K562 (cell line): ENCODE measurements around the gene APOBEC3A. TPM values are rescaled to one million over a fixed set of nuclear protein-coding genes. Genes with fewer than 3 reads are reported as not detected.

Experiments
- ATAC-seq: fragments of 200-7000 bp; cut with Tn5 transposase; 3 replicates; pipeline ENCODE4 v1.9.1; 2020; ENCODE audit warnings: moderate library complexity
- BruUV-seq: library from RNA; stranded (reverse); fragments of 400-500 nt; replicated peaks from 2 replicates; lab custom pipeline; 2021; lab: Mats Ljungman, UMichigan
- CTCF ChIA-PET: fragments of 300-600 bp; formaldehyde crosslinking; extraction: SDS; loops from one replicate; lab custom pipeline; 2021; ENCODE audit warnings: low intra/inter-chr PET ratio; lab: Yijun Ruan, JAX
- POLR2A ChIA-PET: fragments of 300-600, 350-650 bp; sonication (Branson Sonifier 250); formaldehyde crosslinking; extraction: SDS; loops from one replicate; lab custom pipeline; 2021; ENCODE audit warnings: antibody characterized with exemption, inconsistent platforms; lab: Yijun Ruan, JAX
- DNase-seq, 4 experiments: peaks; one replicate each; pipeline versions ENCODE4 v3.0.0 to v3.0.0-alpha.2; 2011 to 2018; ENCODE audit warnings: low spot score in 3 of 4, mixed read lengths in 3 of 4; ENCODE audit errors: extremely low read depth in 1 of 4
- FAIRE-seq: peaks from 2 replicates; lab custom pipeline; 2011; peaks lifted over from hg19 to GRCh38; lab: Jason Lieb, UNC
- H2AFZ ChIP-seq: 2 replicates; pipeline ENCODE4 v1.6.0; 2011; ENCODE audit warnings: low read depth, low read length, control low read depth, inconsistent platforms
- H3K27ac ChIP-seq: fragments of 200-600 bp; 3 replicates; pipeline ENCODE4 v1.8.0; 2011; ENCODE audit warnings: low read depth, mild to moderate bottlenecking, control low read depth, inconsistent platforms, low read length, moderate library complexity, mixed read lengths; ENCODE audit errors: extremely low read depth
- H3K27me3 ChIP-seq, 2 experiments: fragments of 300-600 bp in 1 of 2; 2 replicates in 1 of 2; 3 replicates in 1 of 2; pipeline versions ENCODE4 v1.6.0 to v1.8.0; 2011; ENCODE audit warnings: inconsistent platforms in 2 of 2, low read length in 2 of 2, mild to moderate bottlenecking in 1 of 2, mixed read lengths in 1 of 2, moderate library complexity in 1 of 2; ENCODE audit not compliant: control insufficient read depth in 2 of 2, insufficient read depth in 2 of 2
- H3K36me3 ChIP-seq: fragments of 300-600 bp; 3 replicates; pipeline ENCODE4 v1.8.0; 2011; ENCODE audit warnings: mild to moderate bottlenecking, low read length, inconsistent platforms; ENCODE audit not compliant: control insufficient read depth, insufficient read depth
- H3K4me1 ChIP-seq, 2 experiments: fragments of 200-600 bp in 1 of 2; replicated peaks in 1 of 2; 2 replicates in 1 of 2; 3 replicates in 1 of 2; pipeline versions ENCODE4 v1.5.1 to v1.8.0; 2011; ENCODE audit warnings: inconsistent platforms in 2 of 2, low read length in 2 of 2, mild to moderate bottlenecking in 1 of 2, mixed read lengths in 1 of 2, moderate library complexity in 1 of 2; ENCODE audit not compliant: control insufficient read depth in 2 of 2, insufficient read depth in 2 of 2
- H3K4me2 ChIP-seq: 2 replicates; pipeline ENCODE4 v1.6.1; 2011; ENCODE audit warnings: low read length, control low read depth, inconsistent platforms, mixed read lengths; ENCODE audit not compliant: insufficient read depth
- H3K4me3 ChIP-seq: fragments of 200-600 bp; sonication (generic), shearing (Covaris generic); 2 replicates; pipeline ENCODE4 v1.5.1; 2016; ENCODE audit warnings: control low read depth, inconsistent platforms
- H3K79me2 ChIP-seq: fragments of 200-600 bp; 3 replicates; pipeline ENCODE4 v1.8.0; 2011; ENCODE audit warnings: low read length, inconsistent platforms; ENCODE audit not compliant: control insufficient read depth, insufficient read depth
- H3K9ac ChIP-seq, 2 experiments: 2 replicates each; pipeline versions ENCODE4 v1.6.0 to v1.6.1; 2011; ENCODE audit warnings: low read depth in 2 of 2, low read length in 2 of 2, control low read depth in 1 of 2, inconsistent platforms in 1 of 2, mild to moderate bottlenecking in 1 of 2, mixed read lengths in 1 of 2; ENCODE audit not compliant: insufficient read depth in 1 of 2
- H3K9me1 ChIP-seq: one replicate; pipeline ENCODE4 v1.6.0; 2011; ENCODE audit warnings: inconsistent platforms, mild to moderate bottlenecking, low read length, moderate library complexity; ENCODE audit not compliant: control insufficient read depth, insufficient read depth
- H3K9me3 ChIP-seq: replicated peaks from 2 replicates; pipeline ENCODE4 v1.5.1; 2011; ENCODE audit warnings: low read depth, low read length, inconsistent platforms; ENCODE audit not compliant: control insufficient read depth, insufficient read depth
- H4K20me1 ChIP-seq: replicated peaks from 2 replicates; pipeline ENCODE4 v1.6.1; 2011; ENCODE audit warnings: low read length, inconsistent platforms, mixed read lengths; ENCODE audit not compliant: control insufficient read depth, insufficient read depth
- C11orf30 ChIP-seq: fragments of 450-650 bp; IDR thresholded peaks from 2 replicates; pipeline ENCODE4 v1.6.1; 2016; ENCODE audit warnings: low read depth, mild to moderate bottlenecking
- EHMT2 ChIP-seq: fragments of 450-650 bp; IDR thresholded peaks from 2 replicates; pipeline ENCODE4 v1.6.1; 2018; ENCODE audit warnings: antibody characterized with exemption
- EZH2 ChIP-seq: IDR thresholded peaks from 2 replicates; pipeline ENCODE4 v1.6.1; 2012; ENCODE audit warnings: low read depth, mild to moderate bottlenecking, inconsistent platforms, low read length, borderline replicate concordance
- GATA2 ChIP-seq: sonication (generic); formaldehyde crosslinking; IDR thresholded peaks from 2 replicates; pipeline ENCODE4 v1.4.0; 2020; ENCODE audit warnings: mild to moderate bottlenecking, missing genetic modification reagents
- HDAC1 ChIP-seq, 2 experiments: fragments of 450-650 bp; IDR thresholded peaks; 2 replicates each; pipeline ENCODE4 v1.6.1; 2016 to 2017; ENCODE audit warnings: inconsistent platforms in 1 of 2, mild to moderate bottlenecking in 1 of 2, moderate library complexity in 1 of 2
- KHSRP ChIP-seq: fragments of 450-650 bp; IDR thresholded peaks from 2 replicates; pipeline ENCODE4 v1.6.1; 2017
- NBN ChIP-seq: fragments of 450-650 bp; IDR thresholded peaks from 2 replicates; pipeline ENCODE4 v1.6.1; 2016; ENCODE audit warnings: low read depth, mild to moderate bottlenecking
- PRMT5 ChIP-seq: sonication (generic); formaldehyde crosslinking; IDR thresholded peaks from 2 replicates; pipeline ENCODE4 v1.5.0; 2020; ENCODE audit warnings: missing genetic modification reagents
- ZNF316 ChIP-seq: fragments of 450-650 bp; IDR thresholded peaks from 2 replicates; pipeline ENCODE4 v1.6.1; 2016
- WGBS: fragments of 100-300 bp; shearing (Covaris generic); methylation state at CpG from one replicate; pipeline ENCODE4 v1.1.6; 2016; ENCODE audit warnings: low coverage, mixed read lengths; ENCODE audit not compliant: insufficient coverage; ENCODE audit errors: missing lambda C conversion rate; 5-methylcytosine and 5-hydroxymethylcytosine counted together
- in situ Hi-C: fragments of 300-500 bp; cut with MboI; formaldehyde crosslinking; loops from 4 replicates; pipeline ENCODE4 v1.15.0; 2018; ENCODE audit warnings: inconsistent platforms, mixed read lengths
- intact Hi-C: fragments of 100-400 bp; cut with micrococcal nuclease; formaldehyde crosslinking; loops from 2 replicates; pipeline ENCODE4 v1.14.2; 2022
- polyA plus RNA-seq, 8 experiments: library from polyadenylated mRNA; depleted of rRNA in 4 of 8; stranded (reverse) in 5 of 8; unstranded in 3 of 8; fragments of >200 nt; fragmentation: Nextera tagmentation in 2 of 8; fragmentation: Illumina TruSeq in 1 of 8; extraction: Ambion mirVana in 2 of 8; extraction: Trizol in 1 of 8; gene quantifications; 2 replicates each; pipeline versions ENCODE4 v1.2.1 to v1.2.3, GENCODE V29; 2011 to 2014; ENCODE audit warnings: inconsistent platforms in 1 of 8, missing spikeins in 1 of 8
- total RNA-seq, 7 experiments: library from RNA; depleted of rRNA in 6 of 7; stranded (reverse); fragments of >200 nt in 6 of 7; fragmentation: Illumina TruSeq in 2 of 7; extraction: Trizol in 2 of 7; gene quantifications; 2 replicates each; pipeline versions ENCODE4 v1.2.1 to v1.2.3, GENCODE V29; 2011 to 2021; ENCODE audit warnings: low replicate concordance in 1 of 7
- TF ChIP-seq, protein P1 (sequence below): sonication (generic); IDR thresholded peaks from 2 replicates; pipeline ENCODE4 v1.6.1; 2016
- TF ChIP-seq, protein P2 (sequence below): sonication (generic); formaldehyde crosslinking; IDR thresholded peaks from 2 replicates; pipeline ENCODE4 v1.8.0; 2022; ENCODE audit warnings: mild to moderate bottlenecking, missing genetic modification reagents, borderline replicate concordance
- TF ChIP-seq, protein P3 (sequence below): fragments of 250-450 bp; sonication (Bioruptor Pico); IDR thresholded peaks from 2 replicates; pipeline ENCODE4 v1.4.0; 2020; ENCODE audit warnings: mild to moderate bottlenecking

The APOBEC3A gene
- total and polyA plus RNA-seq, 9 of the 15 experiments (the other 6 are each of a cell fraction or from before 2014, with no cell fraction given): 0.04 TPM; not detected in 8

DNA sequence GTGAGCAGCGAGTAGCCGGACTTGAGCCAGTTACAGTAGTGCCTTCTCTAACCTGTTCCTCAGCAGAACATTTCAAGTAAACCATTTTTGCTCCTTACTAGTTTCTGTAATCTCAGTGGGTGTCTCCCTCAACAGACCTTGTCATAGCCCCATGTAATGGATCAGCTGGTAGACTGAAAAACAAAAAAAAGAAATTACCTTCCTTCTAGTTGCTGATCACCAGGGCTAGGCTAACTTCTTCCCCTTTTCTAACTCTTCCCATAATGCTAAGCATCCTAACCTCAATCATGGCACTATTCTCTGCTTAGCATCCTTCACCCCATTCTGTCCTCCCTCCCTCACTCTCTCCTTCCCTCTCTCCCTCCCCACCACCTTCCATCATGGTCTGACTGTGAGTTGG is 49.6 kb upstream of the APOBEC3A start:
- no peak for TF ChIP-seq GATA2 (CRISPR knock-in tag)
- TF ChIP-seq, protein P1, sequence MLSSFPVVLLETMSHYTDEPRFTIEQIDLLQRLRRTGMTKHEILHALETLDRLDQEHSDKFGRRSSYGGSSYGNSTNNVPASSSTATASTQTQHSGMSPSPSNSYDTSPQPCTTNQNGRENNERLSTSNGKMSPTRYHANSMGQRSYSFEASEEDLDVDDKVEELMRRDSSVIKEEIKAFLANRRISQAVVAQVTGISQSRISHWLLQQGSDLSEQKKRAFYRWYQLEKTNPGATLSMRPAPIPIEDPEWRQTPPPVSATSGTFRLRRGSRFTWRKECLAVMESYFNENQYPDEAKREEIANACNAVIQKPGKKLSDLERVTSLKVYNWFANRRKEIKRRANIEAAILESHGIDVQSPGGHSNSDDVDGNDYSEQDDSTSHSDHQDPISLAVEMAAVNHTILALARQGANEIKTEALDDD: 0 out of 2 replicates have a peak, but pooled peaks have one; percentile 14
- H3K4me3 ChIP-seq: no peak overlapping the region
- H3K9ac ChIP-seq: no peak overlapping the region
- no peaks in the 10 kb centered on the region for H3K4me1 ChIP-seq
- H3K27ac ChIP-seq: no peak overlapping the region
- peaks cover 0 to 4% of the 10 kb centered on the region in 2 experiments; a peak in 3 of 5 replicates for H3K27me3 ChIP-seq
- H3K79me2 ChIP-seq: no peaks in the 10 kb centered on the region
- DNase-seq: no peak
- WGBS: 26% methylated on average over 2 of the region's 2 CpGs
- H3K9me3 ChIP-seq: no peaks in the 10 kb centered on the region
- no peaks in the 10 kb centered on the region for H3K9me1 ChIP-seq
- ChIA-PET POLR2A (no interaction called here), CTCF (no interaction called here)
- no TSS peak for BruUV-seq
- in situ Hi-C loops: no loop called here
- H3K4me2 ChIP-seq: no peak overlapping the region
- H2AFZ ChIP-seq: no peak overlapping the region
- H4K20me1 ChIP-seq: no peaks in the 10 kb centered on the region
- no peak for FAIRE-seq
- H3K36me3 ChIP-seq: no peaks in the 10 kb centered on the region
- no peak for ATAC-seq
- intact Hi-C loops: no loop called here

DNA sequence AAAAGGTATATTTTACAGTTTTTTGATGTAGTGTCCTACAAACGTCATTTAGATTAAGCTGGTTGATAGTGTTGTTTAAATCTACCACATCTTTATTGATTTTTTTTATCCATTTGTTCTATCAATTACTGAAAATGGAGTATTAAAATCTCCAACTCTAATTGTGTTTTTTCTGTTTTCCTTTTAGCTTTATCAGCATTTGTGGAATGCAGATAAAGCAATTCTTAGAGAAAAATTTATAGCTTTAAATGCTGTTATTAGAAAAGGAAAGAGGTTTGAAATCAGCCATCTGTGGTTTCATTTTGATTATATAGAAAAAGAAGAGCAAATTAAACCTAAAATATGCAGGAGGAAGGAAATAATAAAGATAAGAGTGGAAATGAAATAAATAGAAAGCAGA is 46.0 kb upstream of the APOBEC3A start:
- H3K9ac ChIP-seq: no peak overlapping the region
- ChIA-PET CTCF (no interaction called here), POLR2A (interaction anchor here (1.1 kb wide), 1 partner anchor 22 kb away, joined by 5 read pairs; no protein-coding TSS in a partner anchor)
- H3K9me1 ChIP-seq: no peaks in the 10 kb centered on the region
- no peak for DNase-seq
- H4K20me1 ChIP-seq: no peaks in the 10 kb centered on the region
- FAIRE-seq: no peak
- intact Hi-C loops: no loop called here
- no peak overlapping the region for H2AFZ ChIP-seq
- H3K27ac ChIP-seq: no peak overlapping the region
- no peaks in the 10 kb centered on the region for H3K79me2 ChIP-seq
- peaks cover 0 to 4% of the 10 kb centered on the region in 2 experiments; a peak in 3 of 5 replicates for H3K27me3 ChIP-seq
- H3K4me2 ChIP-seq: no peak overlapping the region
- H3K9me3 ChIP-seq: no peaks in the 10 kb centered on the region
- in situ Hi-C loops: no loop called here
- no peaks in the 10 kb centered on the region for H3K4me1 ChIP-seq
- H3K36me3 ChIP-seq: no peaks in the 10 kb centered on the region
- BruUV-seq: no TSS peak
- ATAC-seq: no peak
- H3K4me3 ChIP-seq: no peak overlapping the region
- WGBS: 9% methylated on average over 1 of the region's 1 CpG
- TF ChIP-seq, protein P2, sequence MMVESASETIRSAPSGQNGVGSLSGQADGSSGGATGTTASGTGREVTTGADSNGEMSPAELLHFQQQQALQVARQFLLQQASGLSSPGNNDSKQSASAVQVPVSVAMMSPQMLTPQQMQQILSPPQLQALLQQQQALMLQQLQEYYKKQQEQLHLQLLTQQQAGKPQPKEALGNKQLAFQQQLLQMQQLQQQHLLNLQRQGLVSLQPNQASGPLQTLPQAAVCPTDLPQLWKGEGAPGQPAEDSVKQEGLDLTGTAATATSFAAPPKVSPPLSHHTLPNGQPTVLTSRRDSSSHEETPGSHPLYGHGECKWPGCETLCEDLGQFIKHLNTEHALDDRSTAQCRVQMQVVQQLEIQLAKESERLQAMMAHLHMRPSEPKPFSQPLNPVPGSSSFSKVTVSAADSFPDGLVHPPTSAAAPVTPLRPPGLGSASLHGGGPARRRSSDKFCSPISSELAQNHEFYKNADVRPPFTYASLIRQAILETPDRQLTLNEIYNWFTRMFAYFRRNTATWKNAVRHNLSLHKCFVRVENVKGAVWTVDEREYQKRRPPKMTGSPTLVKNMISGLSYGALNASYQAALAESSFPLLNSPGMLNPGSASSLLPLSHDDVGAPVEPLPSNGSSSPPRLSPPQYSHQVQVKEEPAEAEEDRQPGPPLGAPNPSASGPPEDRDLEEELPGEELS (CRISPR knock-in tag): no peak
- TF ChIP-seq HDAC1 (IDR thresholded peaks at IDR 0.05) (no peak), EHMT2 (no peak), C11orf30 (peak; percentile 44), EZH2 (no peak), NBN (no peak), PRMT5 (no peak), ZNF316 (peak; percentile 70), KHSRP (no peak)
- TF ChIP-seq, protein P3, sequence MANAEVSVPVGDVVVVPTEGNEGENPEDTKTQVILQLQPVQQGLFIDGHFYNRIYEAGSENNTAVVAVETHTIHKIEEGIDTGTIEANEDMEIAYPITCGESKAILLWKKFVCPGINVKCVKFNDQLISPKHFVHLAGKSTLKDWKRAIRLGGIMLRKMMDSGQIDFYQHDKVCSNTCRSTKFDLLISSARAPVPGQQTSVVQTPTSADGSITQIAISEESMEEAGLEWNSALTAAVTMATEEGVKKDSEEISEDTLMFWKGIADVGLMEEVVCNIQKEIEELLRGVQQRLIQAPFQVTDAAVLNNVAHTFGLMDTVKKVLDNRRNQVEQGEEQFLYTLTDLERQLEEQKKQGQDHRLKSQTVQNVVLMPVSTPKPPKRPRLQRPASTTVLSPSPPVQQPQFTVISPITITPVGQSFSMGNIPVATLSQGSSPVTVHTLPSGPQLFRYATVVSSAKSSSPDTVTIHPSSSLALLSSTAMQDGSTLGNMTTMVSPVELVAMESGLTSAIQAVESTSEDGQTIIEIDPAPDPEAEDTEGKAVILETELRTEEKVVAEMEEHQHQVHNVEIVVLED: no peak
